GM19468 (cell line): Measurements from ENCODE around the gene XXYLT1.

Source experiments
- ATAC-seq: cut with Tn5 transposase; IDR thresholded peaks from one replicate; pipeline ENCODE4 v1.9.1; 2021; ENCODE audit warnings: mild to moderate bottlenecking, moderate library complexity, moderate number of reproducible peaks; ENCODE audit not compliant: unreplicated experiment; ENCODE audit errors: extremely low read depth

The XXYLT1 gene

GRCh38 chr3:195071916-195072820 lies 198.8 kb downstream of the XXYLT1 start:
- ATAC-seq: no peak

DNA sequence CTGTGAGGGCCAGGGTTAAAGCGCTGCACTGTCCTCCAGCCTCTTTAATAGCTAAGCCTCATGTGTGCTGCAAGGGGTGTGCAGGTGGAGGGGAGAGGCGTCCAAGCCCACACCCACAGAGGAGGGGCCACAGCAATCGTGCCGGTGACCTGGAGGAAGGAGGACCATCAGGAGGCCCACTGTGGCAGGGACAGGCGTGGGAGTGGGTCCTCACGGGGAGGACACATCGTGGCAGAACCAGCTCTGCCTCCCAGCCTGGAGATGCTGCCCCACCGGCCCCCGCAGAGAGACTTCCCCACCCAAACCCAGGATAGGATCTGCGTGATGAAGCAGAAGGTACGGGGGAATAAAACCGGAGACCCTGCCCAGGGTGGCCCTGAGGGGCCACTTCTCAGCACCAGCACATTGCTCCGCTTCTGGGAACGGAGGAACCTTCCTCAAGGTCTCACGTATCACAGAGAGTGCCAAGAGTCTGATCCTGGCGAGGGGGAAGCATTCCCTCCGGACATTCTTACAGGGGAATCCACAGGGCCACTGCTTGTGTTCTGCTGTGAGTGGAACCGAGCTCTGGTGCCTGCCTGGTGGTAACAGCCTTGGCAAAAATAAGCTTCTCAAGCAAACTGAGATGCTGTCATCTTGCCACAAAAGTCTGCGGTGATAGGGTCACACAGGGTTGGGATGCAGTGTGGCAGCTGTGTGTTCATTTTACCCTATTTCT lies 199.8 kb downstream of the XXYLT1 start:
- no peak for ATAC-seq

GRCh38 chr3:195070336-195070735 lies 200.6 kb downstream of the XXYLT1 start:
- ATAC-seq: no peak

DNA sequence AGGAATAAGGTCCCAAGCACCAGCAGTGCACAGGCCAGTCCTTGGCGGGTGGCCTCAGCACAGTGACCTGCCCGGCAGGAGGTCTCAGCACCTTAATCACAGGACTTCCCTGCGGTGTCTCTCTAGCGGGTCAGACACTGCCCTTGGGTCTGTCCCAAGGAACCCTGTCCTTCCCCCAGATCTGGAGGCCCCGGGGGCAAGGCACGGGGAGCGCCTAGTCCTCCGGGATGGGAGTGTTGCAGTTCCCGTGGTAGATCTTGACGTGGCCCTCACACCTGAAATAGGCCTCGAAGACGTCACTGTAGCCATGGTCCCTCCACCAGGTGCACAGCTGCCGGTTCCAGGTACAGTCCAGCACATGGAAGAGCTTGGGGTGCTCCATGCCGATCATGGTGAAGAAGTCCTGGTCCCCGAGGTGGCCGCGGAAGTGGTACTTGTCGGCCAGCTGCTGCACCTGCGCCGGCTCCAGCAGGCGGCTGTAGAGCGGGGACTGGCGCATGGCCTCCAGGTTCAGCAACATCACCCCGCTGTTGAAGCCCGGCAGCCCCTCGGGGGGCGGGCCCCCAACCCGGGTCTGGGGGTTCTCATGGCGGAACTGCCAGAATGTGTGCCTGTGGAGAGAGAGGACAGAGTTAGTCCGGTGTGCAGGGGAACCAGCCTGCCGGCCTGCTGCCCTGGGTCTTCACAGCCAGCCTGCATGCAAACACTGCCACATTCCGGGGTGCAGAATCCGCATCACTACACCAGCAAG lies 201.3 kb downstream of the XXYLT1 start:
- no peak for ATAC-seq

DNA sequence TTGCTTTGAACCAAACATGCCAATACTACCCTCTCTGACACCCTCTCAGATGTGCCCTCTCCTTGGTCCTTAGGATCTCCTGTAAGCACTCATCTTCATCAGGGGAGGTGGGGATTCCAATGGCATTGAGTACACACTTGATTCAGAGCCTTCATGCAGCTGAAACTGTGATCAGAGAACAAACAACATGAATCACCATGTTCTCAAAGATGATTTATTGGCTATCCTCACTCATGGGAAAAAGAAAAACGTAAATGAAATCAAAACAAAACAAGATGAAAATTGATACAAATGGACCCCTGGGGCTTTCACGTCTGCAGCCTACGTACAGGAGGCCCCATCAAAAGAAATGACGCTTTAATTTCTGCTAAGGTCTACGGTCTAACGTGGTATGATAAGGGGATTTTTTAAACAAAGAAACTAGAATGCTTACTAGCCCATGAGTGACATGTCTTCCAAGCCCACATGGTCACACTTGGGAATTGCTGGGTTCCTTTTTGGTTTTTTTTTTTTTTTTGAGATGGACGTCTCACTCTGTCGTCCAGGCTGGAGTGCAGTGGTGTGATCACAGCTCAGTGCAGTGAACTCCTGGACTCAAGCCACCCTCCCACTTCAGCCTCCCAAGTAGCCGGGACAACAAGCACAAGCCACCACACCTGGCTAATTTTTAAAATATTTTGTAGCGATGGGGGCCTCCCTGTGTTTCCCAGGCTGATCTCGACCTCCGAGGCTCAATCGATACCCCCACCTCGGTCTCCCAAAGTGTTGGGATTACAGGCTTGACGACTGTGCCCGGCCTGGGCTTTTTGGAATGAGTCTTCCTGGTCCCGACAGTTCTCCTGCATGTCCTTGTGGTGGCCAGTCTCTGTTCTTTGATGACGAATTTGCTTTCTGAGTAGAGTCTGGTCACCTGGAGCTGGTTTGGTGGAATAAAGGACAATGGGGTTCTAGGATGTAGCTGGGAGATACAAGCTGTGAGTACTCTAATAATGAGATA lies 202.6 kb downstream of the XXYLT1 start:
- no peak for ATAC-seq

- ATAC-seq: no peak
These were observed 204.5 kb downstream of the XXYLT1 start for GRCh38 chr3:195066441-195066841.

GRCh38 chr3:195065864-195066185 lies 205.1 kb downstream of the XXYLT1 start:
- ATAC-seq: no peak

DNA sequence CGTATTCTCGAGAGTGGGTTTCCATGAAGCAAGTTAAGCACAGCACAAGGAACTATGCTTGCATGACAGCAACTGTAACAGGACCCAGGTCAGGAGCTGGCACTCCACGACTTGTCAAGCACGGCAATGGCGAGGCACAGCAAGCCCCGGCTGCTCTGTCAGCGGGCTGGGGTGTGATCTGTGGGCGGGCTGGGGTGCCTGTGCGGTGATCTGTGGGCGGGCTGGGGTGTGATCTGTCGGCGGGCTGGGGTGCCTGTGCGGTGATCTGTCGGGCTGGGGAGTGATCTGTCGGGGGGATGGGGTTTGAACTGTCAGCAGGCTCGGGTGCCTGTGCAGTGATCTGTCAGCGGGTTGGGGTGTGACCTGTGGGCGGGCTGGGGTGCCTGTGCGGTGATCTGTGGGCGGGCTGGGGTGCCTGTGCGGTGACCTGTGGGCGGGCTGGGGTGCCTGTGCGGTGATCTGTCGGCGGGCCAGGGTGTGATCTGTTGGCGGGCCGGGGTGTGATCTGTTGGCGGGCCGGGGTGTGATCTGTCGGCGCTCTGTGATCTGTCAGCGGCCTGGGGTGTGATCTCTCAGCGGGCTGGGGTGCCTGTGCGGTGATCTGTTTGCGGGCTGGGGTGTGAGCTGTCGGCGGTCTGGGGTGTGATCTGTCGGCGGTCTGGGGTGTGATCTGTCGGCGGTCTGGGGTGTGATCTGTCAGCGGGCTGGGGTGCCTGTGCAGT lies 205.7 kb downstream of the XXYLT1 start:
- ATAC-seq: no peak

GRCh38 chr3:195064300-195064931 lies 206.5 kb downstream of the XXYLT1 start:
- no peak for ATAC-seq

DNA sequence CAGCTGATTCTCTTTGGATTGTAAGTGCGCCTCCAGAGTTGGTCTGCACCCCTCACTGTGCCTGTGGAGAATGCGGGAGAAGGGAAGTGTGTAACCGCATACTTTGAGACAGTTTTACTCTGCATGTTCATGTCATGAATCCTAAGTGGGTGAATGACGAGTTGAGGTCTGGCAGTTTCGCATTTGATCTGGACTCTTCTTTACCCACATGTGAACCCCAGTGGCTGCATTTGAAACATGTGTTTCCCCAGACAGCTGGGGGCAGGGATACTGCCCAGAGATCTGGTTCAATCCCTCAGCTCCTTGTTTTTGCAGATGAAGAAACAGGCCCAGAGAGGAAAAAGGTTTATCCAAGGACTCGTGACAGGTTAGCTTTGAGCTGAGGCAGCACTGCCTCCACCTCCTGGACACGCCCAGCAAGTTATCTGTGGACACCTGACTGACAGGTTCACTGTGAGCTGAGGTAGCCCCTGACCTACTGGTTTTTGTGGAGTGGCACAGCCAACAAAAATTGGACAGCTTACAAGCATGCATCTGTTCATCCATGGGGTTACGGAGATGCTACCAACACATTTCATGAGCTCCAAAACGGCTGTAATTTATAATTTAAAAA lies 207.3 kb downstream of the XXYLT1 start:
- ATAC-seq: no peak

DNA sequence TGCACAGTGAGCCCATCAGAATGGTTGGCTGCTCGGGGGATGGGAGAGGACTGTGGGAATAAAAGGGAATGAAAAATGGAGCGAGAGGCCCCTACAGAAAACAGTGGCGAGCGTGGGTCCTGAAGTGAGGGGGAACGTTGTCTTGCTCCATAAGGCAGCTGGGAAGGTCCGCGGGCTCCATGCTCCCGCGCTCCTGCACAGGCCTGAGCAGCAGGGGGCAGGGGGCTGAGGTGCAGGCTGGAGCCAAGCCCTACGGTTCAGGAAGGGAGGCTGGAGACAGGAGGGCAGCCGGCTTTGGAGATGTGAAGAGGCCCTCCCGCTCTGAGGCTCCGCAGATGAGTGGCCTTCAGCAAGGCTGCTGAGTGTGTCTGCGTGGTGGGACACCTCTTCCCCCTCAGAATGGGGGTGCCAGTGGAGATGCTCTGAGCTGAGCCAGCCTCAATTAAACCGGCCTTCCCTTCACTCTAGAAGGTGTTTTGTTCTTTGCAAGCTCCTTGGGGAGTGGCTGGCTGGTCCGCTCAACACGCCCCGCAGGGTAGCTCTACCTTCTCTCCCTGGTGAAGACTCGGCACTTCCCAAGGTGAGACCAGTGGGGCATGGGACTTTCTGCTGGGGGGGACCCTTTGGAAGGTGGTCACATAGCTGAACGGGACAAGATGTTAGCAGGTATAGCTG lies 208.0 kb downstream of the XXYLT1 start:
- no peak for ATAC-seq

DNA sequence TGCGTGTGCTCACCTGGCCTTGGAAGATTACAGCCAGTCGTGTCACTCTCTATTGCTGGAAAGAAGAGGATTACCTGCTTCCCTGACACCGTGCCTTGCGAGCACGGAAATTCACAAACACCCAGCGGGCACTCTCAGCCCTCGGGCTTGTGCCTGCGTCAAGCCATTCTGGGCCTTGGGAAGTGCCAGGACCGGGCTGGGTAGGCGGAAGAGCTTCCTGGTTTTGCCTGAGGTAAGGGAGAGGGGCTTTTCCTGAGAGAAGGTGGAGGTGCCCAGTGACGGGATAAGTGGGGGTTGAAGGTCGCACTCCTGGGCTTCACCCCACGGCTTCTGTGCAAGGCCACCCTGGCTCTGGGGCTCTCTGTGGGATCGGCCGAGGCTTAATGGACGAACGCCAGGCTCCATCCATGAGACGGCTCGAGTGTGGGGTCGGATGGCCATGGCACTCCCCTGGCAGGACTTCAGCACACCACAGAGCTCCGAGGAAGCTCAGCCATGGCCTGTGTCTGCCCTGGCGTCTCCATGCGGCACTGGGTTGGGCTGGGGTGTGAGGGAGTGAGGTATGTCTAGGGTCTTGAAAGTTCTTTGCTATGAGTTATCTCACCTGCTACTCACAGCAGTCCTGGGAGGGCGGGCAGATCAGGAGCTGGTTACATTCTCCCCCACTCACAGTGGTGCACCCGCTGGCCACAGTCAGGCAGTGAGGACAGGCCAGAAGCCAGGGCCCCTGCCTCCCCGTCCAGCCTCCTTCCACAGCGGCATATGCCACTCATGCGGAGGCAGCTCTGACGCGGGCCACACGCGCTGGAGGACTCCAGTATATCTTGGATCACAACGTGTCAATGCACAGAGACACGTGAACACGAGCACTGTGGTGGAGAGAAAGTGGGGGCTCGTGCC lies 209.0 kb downstream of the XXYLT1 start:
- no peak for ATAC-seq

- ATAC-seq: no peak
These were observed 210.2 kb downstream of the XXYLT1 start for GRCh38 chr3:195060531-195061291.

- no peak for ATAC-seq
These were observed 210.8 kb downstream of the XXYLT1 start for GRCh38 chr3:195060217-195060481.

DNA sequence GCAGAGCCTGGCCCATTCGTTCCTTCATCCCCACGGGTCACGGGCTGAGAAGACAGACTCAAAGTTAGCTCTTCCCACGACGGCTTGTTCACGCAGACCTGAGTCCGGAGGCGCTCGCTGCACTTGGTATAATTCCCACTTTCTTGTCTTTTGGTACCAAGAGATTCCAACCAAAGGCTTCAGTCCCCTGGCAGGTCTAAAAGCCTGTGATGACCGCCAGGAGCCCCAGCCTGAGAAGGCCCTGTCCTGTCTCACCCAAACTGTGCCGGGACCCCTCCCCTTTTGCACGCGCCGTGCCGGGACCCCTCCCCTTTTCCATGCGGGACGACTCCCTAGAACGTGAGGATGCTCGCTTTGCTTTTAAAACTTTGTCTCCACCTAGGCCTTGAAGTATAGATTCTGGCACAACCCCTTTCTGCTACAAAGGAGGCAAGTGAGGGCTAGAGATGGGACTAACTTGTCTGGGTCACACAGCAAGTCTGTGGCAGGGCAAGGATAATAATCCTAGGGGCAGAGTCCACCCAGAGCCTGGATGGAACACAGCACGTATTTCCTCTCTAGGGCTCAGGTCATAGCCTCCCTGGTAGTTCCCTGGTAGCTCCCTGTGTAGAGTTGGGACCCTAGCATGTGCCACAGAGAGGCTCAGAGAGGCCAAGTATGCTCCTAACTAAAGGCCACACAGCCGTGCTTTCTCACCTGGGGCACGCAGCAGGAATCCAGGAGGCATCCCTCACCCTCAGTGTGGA lies 211.3 kb downstream of the XXYLT1 start:
- no peak for ATAC-seq

DNA sequence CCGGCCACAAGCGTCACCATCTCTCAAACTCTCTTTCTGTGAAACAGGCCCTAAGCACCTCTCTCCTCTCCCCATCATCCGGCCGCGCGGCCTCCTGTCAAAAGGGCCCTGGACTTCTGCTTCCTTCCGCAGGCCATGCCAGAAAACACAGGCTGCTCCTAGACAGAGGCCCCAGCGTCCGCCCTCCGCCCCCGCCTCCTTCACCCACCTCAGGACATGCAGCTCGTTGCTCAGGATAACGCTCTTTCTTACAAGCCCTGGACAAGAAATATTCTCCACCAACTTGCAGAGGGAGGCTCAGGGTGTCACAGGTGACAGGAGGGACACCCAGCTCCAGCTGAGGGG lies 212.0 kb downstream of the XXYLT1 start:
- ATAC-seq: no peak
